NCI-H1930 (cell line): ENCODE data around the gene CTBP2.
A peak's percentile ranks its signal among the peaks of the same experiment; 100 is the strongest.

ENCODE experiments used
- DNase-seq, 2 experiments: peaks; one replicate each; lab custom pipeline; 2025; lab: John Stamatoyannopoulos, UW

CTBP2 gene

DNA sequence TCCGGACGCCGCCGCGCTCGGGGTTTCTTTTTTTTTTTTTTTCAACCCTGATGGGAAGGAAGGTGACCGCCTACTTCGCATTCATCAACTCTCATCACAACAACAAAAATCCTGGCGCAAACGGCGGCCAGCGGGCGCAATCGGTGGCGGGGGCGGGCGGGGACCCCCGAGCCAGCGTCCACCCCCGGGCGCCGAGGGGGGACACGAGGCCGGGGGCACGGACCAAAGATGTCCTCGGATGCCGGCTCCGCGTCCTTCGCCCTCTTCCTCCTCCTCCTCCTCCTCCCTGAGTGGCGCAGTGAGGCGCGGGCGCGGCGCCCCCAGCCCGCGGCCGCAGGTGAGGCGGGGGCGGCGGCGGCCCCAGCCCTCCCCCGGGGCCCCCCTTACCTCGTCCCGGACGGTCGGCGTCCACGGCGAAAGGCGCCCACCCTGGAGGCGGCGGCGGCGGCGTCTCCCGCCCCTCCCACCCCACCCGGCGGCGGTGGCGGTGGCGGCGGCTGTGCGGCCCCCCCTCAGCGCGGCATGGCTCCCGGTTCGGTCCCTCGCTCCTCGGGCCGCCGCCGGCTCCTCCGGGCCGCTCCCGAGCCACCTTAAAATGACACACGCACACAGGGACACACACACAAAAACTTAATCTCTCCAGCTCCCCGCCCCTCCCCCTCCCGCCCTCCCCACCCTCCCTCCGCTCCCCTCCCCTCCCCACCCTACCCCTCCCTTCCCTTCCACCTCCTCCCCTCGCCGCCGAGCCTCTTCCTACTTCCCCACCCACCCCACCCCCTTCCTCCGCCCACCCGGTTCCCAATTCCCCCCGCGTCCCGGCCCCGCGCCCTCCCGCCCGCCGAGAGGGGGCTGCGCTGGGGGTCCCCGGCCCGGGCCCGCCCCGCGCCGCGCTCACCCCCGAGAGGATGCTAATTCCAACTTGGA, at the start of gene CTBP2:
CTBP2 (minus strand) TSS at position 632 of the 924 bp plus-strand sequence.
- DNase-seq: peak; percentile 35

GRCh38 chr10:125209591-125210355, 49.4 kb upstream of the CTBP2 start:
- no peak for DNase-seq

DNA sequence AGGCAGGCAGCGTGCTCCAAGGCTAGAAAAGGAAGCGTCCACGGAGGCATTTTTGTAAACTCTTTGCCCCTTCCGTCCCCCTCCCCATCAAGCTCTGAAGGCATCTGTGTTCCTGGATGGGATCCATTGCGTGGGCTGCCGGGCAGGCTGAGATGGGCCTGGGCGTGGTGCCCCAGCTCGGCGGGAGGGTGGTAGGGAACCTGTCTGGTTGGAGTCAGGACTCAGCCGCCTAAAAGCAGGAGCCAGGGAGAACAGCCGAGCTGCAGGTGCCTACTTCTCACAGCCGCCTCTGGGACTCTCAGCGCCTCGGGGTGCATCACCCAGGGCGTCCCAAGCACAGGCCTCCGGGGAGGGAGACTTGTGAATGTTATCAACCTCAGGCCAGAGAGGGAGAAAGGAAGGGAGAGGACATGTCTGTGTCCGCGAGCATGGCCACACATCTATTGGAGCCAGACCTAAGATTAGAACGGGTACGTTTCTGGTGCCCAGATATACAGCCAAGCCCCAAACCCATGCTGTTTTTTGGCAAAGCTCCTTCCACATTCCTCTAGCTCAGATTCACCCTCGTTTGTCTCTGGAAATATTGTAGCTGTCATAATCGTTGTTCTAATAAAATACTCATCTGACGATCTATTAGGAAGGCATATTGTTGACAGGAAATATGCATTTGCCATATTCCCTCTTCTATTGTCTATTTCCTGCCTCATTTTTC, 48.6 kb upstream of the CTBP2 start:
- no peak for DNase-seq

DNA sequence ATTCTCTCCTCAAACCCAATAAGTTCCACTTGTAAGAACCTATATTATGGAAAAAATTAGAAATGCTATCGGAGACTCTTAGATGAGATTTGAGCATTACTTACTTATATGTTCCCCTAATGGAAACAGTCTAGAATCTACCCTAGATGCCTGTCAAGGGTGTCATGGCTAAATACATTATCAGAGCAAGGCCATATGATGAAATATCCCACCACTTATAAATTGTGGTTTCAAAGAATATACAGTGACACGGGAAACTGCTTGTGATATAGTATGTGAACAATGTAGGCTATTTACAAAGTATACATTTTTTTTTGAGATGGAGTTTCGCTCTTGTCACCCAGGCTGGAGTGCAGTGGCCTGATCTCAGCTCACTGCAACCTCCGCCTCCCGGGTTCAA, 46.3 kb upstream of the CTBP2 start:
- DNase-seq: no peak

- DNase-seq: no peak
These were observed 45.1 kb upstream of the CTBP2 start for GRCh38 chr10:125205431-125205830.

DNA sequence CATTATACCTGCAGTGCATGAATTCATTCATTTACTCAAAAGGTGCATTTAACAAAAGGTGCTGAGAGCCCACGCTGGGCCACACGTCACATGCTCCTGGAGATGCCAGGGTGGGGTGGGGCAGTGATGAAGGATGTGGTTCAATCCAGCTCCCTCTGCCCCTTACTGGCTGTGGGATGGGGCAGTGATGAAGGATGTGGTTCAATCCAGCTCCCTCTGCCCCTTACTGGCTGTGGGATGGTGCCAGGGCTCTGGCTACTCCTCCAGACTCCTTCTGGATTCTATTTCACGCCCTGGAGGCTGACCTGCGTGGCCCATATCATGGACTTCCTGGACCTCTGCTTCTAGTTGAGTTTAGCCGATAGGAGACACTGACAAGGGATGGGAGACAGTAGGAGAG, 44.0 kb upstream of the CTBP2 start:
- DNase-seq: no peak

DNA sequence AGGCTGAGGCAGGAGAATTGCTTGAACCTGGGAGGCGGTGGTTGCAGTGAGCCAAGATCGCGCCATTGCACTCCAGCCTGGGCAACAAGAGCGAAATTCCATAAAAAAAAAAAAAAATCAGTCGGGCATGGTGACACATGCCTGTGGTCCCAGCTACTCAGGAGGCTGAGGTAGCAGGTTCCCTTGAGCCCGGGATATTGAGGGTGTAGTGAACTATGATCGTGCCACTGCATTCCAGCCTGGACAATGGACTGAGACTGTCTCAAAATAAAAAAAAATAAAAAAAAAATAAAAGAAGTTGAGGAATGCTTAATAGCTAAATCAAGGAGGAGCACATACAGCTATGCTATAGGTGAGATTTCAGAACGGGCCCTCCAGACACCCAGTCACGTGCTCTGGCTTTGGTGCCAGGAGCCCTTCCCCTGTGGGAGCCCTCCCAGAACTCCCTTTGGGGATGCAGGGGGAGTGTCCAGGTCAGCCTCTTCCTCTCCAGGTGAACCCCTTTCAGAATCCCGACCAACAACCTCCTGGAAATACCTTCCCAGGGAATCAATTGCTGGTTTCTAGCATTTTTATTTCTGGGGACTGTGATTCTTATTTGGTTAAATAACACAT, 42.9 kb upstream of the CTBP2 start:
- DNase-seq: no peak

- no peak for DNase-seq
These were observed 41.6 kb upstream of the CTBP2 start for GRCh38 chr10:125201791-125202622.

DNA sequence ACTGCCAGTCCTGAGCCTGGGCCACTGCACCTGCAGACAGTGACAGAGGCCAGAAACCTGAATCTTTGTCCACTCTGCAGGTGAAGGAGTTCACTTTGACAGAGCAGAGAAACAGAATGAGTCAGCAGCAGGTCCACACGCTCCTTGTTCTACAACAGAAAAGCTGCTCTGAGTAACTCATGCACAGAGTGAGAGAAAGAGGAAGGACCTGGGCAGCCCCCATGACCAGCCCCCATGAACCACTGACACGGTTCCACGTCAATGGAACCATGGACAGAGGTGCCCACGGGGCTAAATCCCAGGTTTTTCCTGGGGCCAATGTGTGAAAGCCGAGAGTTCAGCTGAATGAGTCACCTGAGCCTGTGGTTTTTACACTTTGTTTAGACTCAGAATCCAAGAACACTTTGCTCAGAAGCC, 40.8 kb upstream of the CTBP2 start:
- DNase-seq: no peak

DNA sequence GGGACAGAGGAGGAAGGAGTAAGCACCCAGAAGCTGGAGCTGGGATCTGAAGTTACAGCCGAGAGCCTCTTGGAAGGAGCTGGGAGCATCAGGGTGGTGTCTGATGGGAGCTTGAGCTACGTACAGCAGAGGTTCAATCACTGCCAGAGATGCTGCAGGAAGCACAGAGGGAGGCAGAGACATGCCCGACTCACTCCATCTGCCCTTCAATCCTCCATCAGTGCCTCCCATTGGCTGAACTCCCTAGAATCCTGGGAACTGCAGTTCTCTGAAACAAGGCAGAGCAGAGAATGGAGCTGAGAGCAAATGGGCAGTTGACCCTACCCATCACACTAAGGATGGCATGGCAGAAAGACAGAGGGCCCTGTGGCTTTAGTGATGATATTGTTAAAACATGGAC, 40.0 kb upstream of the CTBP2 start:
- no peak for DNase-seq

DNA sequence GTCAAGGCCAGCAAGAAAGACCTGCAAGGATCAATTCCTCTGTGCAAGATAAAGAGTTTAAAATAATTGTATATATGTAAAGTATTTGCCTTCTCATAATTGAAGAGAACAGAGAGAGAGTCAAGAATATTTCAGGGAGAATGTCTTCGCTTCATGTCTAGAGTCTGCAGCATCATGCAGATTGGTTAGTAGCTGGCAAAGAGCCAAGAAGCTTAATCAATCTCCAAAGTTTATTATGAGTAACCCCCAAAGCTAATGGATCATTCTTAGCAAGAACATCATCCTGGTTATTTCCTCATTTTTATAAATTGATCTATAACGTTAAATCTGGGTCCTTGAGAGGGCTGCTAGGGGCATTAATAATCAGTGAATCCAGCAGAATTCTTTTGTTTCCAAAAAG, 38.9 kb upstream of the CTBP2 start:
- DNase-seq: no peak

DNA sequence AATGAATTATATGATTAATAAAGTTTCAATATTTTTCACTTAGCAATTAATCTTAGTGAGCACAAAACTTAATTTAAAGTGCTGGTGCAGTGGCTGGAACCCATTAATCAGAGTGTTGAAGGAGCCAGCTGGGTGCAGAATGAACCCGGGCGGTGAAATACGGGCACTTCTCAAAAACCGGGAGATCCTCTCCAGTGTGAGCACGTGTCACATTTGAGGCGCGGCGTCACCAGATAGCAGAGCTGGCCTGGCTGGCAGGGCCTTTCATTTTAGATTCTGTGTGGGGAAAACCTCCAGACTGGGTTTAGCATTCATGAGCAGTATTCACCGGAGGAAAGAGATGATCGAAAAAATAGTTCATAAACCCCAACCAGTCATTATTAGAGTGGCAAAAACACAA, 34.5 kb upstream of the CTBP2 start:
- no peak for DNase-seq

- no peak for DNase-seq
These were observed 33.0 kb upstream of the CTBP2 start for GRCh38 chr10:125193306-125193877.

DNA sequence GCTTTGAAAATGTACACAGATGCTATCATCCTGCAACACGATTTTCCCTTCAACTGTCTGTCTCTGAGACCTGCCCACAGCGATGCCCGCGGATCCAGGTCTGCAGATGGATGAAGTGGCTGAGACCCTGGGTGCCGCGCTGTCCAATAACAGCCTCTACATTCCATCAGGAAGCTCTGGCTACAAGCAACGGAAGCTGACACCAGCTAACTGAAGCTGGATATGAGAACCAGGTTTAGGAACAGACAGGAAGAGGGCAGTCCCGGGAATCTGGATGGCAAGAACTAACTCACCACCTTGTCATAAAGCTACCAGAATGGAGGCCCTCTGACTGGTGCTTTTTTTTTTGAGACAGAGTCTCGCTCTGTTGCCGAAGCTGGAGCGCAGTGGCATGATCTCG, 32.3 kb upstream of the CTBP2 start:
- no peak for DNase-seq

GRCh38 chr10:125192005-125192404, 31.6 kb upstream of the CTBP2 start:
- DNase-seq: no peak

DNA sequence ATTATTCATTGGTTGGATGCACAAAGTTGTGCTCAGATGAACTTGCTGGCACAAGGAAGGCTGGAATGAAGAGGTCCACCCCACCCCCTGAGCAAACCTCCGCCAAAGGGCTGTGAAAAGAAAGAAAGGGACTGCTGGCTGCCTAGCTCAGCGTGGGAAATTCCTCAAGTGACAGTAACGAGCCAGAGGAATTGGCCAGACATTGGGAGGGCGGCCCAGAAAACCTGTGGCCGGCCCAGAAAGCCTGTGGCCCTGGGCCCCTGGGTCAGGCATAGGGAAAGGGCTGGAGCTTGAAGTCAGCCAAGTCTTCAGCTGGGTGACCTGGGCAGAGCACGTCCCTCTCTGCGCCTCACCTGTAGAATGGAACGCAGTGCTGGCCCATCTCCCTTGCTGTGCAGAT, 30.6 kb upstream of the CTBP2 start:
- no peak for DNase-seq

DNA sequence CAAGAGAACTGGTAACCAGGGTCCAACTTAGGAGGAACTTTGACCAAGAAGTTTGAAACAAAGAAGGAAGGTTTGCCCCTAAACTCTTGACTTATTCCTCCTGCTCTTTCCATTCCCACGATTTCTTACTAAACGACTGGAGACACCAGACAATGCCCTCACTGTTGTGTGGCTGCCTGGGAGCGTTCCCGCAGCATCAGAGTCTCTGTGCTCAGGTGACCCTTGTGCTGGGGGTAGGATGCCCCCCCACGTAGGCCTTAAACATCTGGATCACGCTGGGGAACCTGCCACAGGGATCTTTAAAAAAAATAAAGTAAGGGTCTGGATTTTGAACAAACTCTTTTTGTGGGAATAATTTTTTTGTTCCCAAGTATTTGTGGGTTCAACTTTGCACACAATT, 30.1 kb upstream of the CTBP2 start:
- DNase-seq: no peak

GRCh38 chr10:125189162-125189561, 28.8 kb upstream of the CTBP2 start:
- DNase-seq: no peak

DNA sequence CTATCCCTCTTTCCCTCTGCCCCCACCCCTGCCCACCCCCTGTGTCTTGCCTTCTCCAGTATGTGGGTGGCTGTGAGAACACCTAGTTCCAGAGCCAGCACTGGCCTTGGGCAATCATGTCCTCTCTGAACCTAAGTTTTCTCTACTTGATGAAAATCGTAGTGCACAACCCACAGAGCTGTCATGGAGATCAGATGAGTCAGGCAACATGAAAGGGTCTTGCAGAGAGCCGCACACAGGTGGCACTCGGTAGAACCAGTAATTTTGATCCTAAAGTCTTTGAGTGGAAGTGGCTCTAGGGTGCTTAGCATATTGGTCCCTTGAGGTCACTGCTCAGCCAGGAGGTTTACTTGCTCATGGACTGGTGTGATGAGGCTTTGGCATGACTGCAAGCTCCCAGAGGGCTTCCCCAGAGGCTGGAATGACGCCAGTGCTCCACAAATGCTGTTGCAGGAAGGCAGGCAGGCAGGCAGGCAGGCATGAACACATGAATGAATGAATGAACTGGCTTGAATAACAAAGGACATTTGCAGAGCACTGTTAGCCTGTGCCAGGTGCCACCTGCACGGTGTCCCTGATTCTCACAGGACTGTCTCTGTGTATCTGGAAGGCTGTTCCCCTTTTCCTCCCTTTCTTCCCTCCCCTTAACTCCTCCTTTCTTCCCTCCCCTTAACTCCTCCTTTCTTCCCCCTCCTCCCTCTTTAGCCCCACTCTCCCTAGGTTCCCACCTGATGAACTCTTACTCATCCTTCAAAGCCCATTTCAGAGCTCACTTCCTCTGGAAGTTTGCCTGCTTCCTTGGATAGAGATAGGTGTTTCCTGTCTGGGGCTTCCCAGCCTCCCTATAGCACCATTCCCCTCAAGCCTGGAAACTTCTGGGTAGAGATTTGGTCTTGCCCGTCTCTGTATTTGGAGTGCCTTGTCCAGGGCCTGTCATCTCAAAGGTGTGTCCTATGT, 27.2 kb upstream of the CTBP2 start:
- DNase-seq: no peak
